GM12878 (cell line): ENCODE results near the gene CD96. TPM values are rescaled to one million over a fixed set of nuclear protein-coding genes. Genes with fewer than 3 reads are reported as not detected.

Experiments
- ATAC-seq: fragments of 200-7000 bp; cut with Tn5 transposase; 3 replicates; pipeline ENCODE4 v1.9.1; 2020; ENCODE audit warnings: mild to moderate bottlenecking, moderate library complexity
- BruUV-seq: library from RNA; stranded (reverse); fragments of 400-500 nt; replicated peaks from 2 replicates; lab custom pipeline; 2021; lab: Mats Ljungman, UMichigan
- CTCF ChIA-PET: fragments of 300-600 bp; sonication (Branson Sonifier 250); formaldehyde crosslinking; extraction: SDS; loops from one replicate; lab custom pipeline; 2021; ENCODE audit warnings: inconsistent platforms; lab: Yijun Ruan, JAX
- POLR2A ChIA-PET: fragments of 350-600 bp; formaldehyde crosslinking; extraction: SDS; loops from one replicate; lab custom pipeline; 2021; ENCODE audit warnings: inconsistent platforms; lab: Charles Lee
- RAD21 ChIA-PET: fragments of 300-600 bp; sonication (Branson Sonifier 250); formaldehyde crosslinking; loops from one replicate; lab custom pipeline; 2023; ENCODE audit warnings: antibody characterized with exemption; ENCODE audit not compliant: unreplicated experiment; lab: Charles Lee
- SMC1A ChIA-PET: fragments of 300-600 bp; sonication (Branson Sonifier 250); formaldehyde crosslinking; loops from one replicate; lab custom pipeline; 2023; ENCODE audit not compliant: unreplicated experiment, uncharacterized antibody; lab: Charles Lee
- DNase-seq: peaks from one replicate; pipeline ENCODE4 v3.0.0-alpha.2; 2011; ENCODE audit warnings: low read depth, low spot score
- FAIRE-seq: peaks from 3 replicates; lab custom pipeline; 2011; peaks lifted over from hg19 to GRCh38; lab: Jason Lieb, UNC
- H2AFZ ChIP-seq: 2 replicates; pipeline ENCODE4 v1.6.0; 2011; ENCODE audit warnings: low read depth, low read length, control low read depth; ENCODE audit not compliant: control insufficient read depth
- H3K27ac ChIP-seq: 2 replicates; pipeline ENCODE4 v1.5.1; 2011; ENCODE audit warnings: control low read depth; ENCODE audit not compliant: control insufficient read depth, insufficient read depth
- H3K27me3 ChIP-seq, 2 experiments: replicated peaks in 1 of 2; 2 replicates each; pipeline versions ENCODE4 v1.6.0 to v1.6.1; 2011; ENCODE audit warnings: low read length in 1 of 2; ENCODE audit not compliant: control insufficient read depth in 2 of 2, insufficient read depth in 2 of 2
- H3K36me3 ChIP-seq, 2 experiments: 2 replicates each; pipeline ENCODE4 v1.5.1; 2011; ENCODE audit warnings: low read length in 1 of 2; ENCODE audit not compliant: control insufficient read depth in 2 of 2, insufficient read depth in 2 of 2
- H3K4me1 ChIP-seq: 2 replicates; pipeline ENCODE4 v1.6.1; 2011; ENCODE audit warnings: mild to moderate bottlenecking, low read length, moderate library complexity, mixed read lengths; ENCODE audit not compliant: control insufficient read depth, insufficient read depth
- H3K4me2 ChIP-seq: 2 replicates; pipeline ENCODE4 v1.6.0; 2011; ENCODE audit warnings: control low read depth; ENCODE audit not compliant: control insufficient read depth, insufficient read depth
- H3K4me3 ChIP-seq: fragments of 200-600 bp; sonication (generic); 2 replicates; pipeline ENCODE4 v1.5.1; 2016
- H3K79me2 ChIP-seq: 2 replicates; pipeline ENCODE4 v1.6.0; 2011; ENCODE audit warnings: low read length; ENCODE audit not compliant: control insufficient read depth, insufficient read depth
- H3K9ac ChIP-seq: 2 replicates; pipeline ENCODE4 v1.8.0; 2011; ENCODE audit warnings: low read length, control low read depth, mixed read lengths; ENCODE audit not compliant: control insufficient read depth, insufficient read depth
- H3K9me3 ChIP-seq: replicated peaks from 3 replicates; pipeline ENCODE4 v1.5.1; 2011; ENCODE audit warnings: mild to moderate bottlenecking, low read length; ENCODE audit not compliant: control insufficient read depth, insufficient read depth
- H4K20me1 ChIP-seq: 2 replicates; pipeline ENCODE4 v1.6.0; 2011; ENCODE audit not compliant: control insufficient read depth, insufficient read depth
- CREB1 ChIP-seq: IDR thresholded peaks from 2 replicates; pipeline ENCODE4 v1.6.1; 2012; ENCODE audit warnings: low read depth, mild to moderate bottlenecking, inconsistent platforms
- CREM ChIP-seq: IDR thresholded peaks from 2 replicates; pipeline ENCODE4 v1.6.1; 2014; ENCODE audit warnings: antibody characterized with exemption, low read depth
- GATAD2B ChIP-seq: fragments of 450-650 bp; conservative IDR thresholded peaks from 2 replicates; pipeline ENCODE4 v1.6.1; 2017; ENCODE audit warnings: low read depth, mild to moderate bottlenecking, moderate library complexity
- HDAC6 ChIP-seq: fragments of 200-600 bp; sonication (generic); IDR thresholded peaks from one replicate; pipeline ENCODE4 v1.8.0; 2017; ENCODE audit warnings: antibody characterized with exemption; ENCODE audit not compliant: unreplicated experiment
- MTA3 ChIP-seq: IDR thresholded peaks from 2 replicates; pipeline ENCODE4 v1.6.1; 2012; ENCODE audit warnings: low read length, inconsistent platforms, borderline replicate concordance
- MYB ChIP-seq: fragments of 150-350 bp; IDR thresholded peaks from 2 replicates; pipeline ENCODE4 v1.6.1; 2014; ENCODE audit warnings: mild to moderate bottlenecking, low read depth, low read length, borderline replicate concordance
- NFYA ChIP-seq: IDR thresholded peaks from 2 replicates; pipeline ENCODE4 v1.6.1; 2011; ENCODE audit warnings: low read depth, mild to moderate bottlenecking, low read length, improper control_type of control experiment, borderline replicate concordance
- POLR2A ChIP-seq: IDR thresholded peaks from 2 replicates; pipeline ENCODE4 v1.6.1; 2011; ENCODE audit warnings: low read depth, mild to moderate bottlenecking, low read length
- POLR2AphosphoS5 ChIP-seq: IDR thresholded peaks from 2 replicates; pipeline ENCODE4 v1.6.1; 2011; ENCODE audit warnings: mild to moderate bottlenecking, low read length, inconsistent platforms
- RAD21 ChIP-seq: IDR thresholded peaks from 2 replicates; pipeline ENCODE4 v1.6.1; 2011; ENCODE audit warnings: mild to moderate bottlenecking, low read depth, low read length, moderate library complexity; ENCODE audit not compliant: insufficient read depth
- RAD51 ChIP-seq: fragments of 450-650 bp; IDR thresholded peaks from 2 replicates; pipeline ENCODE4 v1.6.1; 2016; ENCODE audit warnings: moderate library complexity, mild to moderate bottlenecking, inconsistent platforms
- RELA ChIP-seq: fragments of 450-650 bp; IDR thresholded peaks from 2 replicates; pipeline ENCODE4 v1.8.0; 2014; ENCODE audit warnings: borderline replicate concordance; ENCODE audit not compliant: partially characterized antibody
- SUPT20H ChIP-seq: IDR thresholded peaks from 2 replicates; pipeline ENCODE4 v1.6.1; 2011; ENCODE audit warnings: low read depth, mild to moderate bottlenecking, low read length, moderate library complexity, borderline replicate concordance; ENCODE audit not compliant: control insufficient read depth
- TCF12 ChIP-seq: IDR thresholded peaks from 2 replicates; pipeline ENCODE4 v1.6.1; 2011; ENCODE audit warnings: low read depth, mild to moderate bottlenecking, low read length
- ZNF217 ChIP-seq: fragments of 450-650 bp; IDR thresholded peaks from 2 replicates; pipeline ENCODE4 v1.6.1; 2017; ENCODE audit warnings: antibody characterized with exemption, mild to moderate bottlenecking
- WGBS: methylation state at CpG from one replicate; pipeline ENCODE4 v1.1.6; 2016; ENCODE audit warnings: low lambda C conversion rate; ENCODE audit not compliant: insufficient replicate concordance, insufficient coverage; ENCODE audit errors: missing lambda C conversion rate; 5-methylcytosine and 5-hydroxymethylcytosine counted together
- in situ Hi-C: fragments of 300-500 bp; cut with MboI; formaldehyde crosslinking; loops from 9 replicates; pipeline ENCODE4 v1.14.3; 2018; ENCODE audit warnings: mixed read lengths
- intact Hi-C: fragments of 100-400 bp; cut with micrococcal nuclease; formaldehyde crosslinking; loops from one replicate; pipeline ENCODE4 v1.14.2; 2022; ENCODE audit not compliant: unreplicated experiment
- polyA plus RNA-seq, 11 experiments: library from polyadenylated mRNA; depleted of rRNA in 4 of 11; unstranded in 6 of 11; stranded (reverse) in 5 of 11; fragments of >200 nt; fragmentation: Nextera tagmentation in 4 of 11; fragmentation: Illumina TruSeq in 1 of 11; extraction: Ambion mirVana in 4 of 11; extraction: Trizol in 1 of 11; gene quantifications; 1 replicate in 1 of 11; 2 replicates in 10 of 11; pipeline versions ENCODE4 v1.2.1 to v1.2.3, GENCODE V29; 2011 to 2016; ENCODE audit warnings: inconsistent platforms in 2 of 11, missing spikeins in 2 of 11, low read depth in 1 of 11
- total RNA-seq, 4 experiments: library from RNA; depleted of rRNA in 3 of 4; stranded (reverse); fragments of >200 nt in 3 of 4; fragmentation: Illumina TruSeq in 1 of 4; extraction: Trizol in 1 of 4; gene quantifications; 2 replicates each; pipeline versions ENCODE4 v1.2.1 to v1.2.3, GENCODE V29; 2013 to 2021
- TF ChIP-seq, protein P1 (sequence below): fragments of 450-650 bp; formaldehyde crosslinking; IDR thresholded peaks from 2 replicates; pipeline ENCODE4 v1.5.0; 2022; ENCODE audit warnings: mild to moderate bottlenecking, missing genetic modification characterization
- TF ChIP-seq, protein P2 (sequence below): fragments of 450-650 bp; IDR thresholded peaks from 2 replicates; pipeline ENCODE4 v1.6.1; 2018; ENCODE audit warnings: borderline replicate concordance, mild to moderate bottlenecking; ENCODE audit not compliant: partially characterized antibody

Gene CD96
- total and polyA plus RNA-seq, 10 of the 15 experiments (the other 5 are each of a cell fraction or from before 2014, with no cell fraction given): 0.13 to 10.1 (median 0.47) TPM

DNA sequence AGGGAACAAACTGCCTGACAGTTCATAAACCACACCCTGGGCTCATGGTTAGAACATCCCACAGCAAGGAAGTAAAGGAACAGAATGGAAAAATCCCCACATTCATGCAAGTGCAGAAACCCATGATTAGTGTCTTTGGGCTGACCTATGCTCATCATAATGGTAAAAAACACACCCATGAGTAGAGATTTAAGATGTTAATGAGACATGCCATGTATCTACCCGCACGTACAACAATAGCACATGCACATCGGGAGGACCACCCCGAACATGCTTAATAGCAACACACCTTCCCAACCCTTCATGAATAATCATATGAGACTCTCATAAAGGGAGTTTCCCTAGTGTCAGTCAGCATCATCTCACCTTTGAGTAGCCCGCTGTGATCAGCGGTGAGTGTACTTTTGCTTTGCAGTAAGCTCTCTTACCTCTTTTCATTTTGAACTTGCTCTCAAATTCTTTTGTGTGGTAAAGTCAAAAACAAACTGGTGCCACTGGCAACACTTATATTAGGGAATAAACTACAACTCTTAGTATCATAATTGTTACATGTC lies 30.0 kb downstream of the CD96 start:
- POLR2A ChIA-PET: no interaction called here
- Histone ChIP-seq H3K27ac (no peak overlapping the region), H3K27me3 (no peaks in the 10 kb centered on the region; a peak in 1 of 4 replicates), H4K20me1 (no peaks in the 10 kb centered on the region), H3K9me3 (no peaks in the 10 kb centered on the region), H2AFZ (no peak overlapping the region), H3K4me1 (no peaks in the 10 kb centered on the region), H3K4me2 (no peak overlapping the region), H3K36me3 (no peaks in the 10 kb centered on the region), H3K9ac (no peak overlapping the region), H3K79me2 (no peaks in the 10 kb centered on the region), H3K4me3 (no peak overlapping the region)
- TF ChIP-seq ZNF217 (no peak), POLR2A (no peak), TCF12 (no peak), RELA (no peak), HDAC6 (no peak), NFYA (no peak), SUPT20H (no peak), CREM (no peak), MTA3 (no peak), CREB1 (no peak), GATAD2B (no peak), RAD21 (no peak), MYB (no peak), RAD51 (no peak), POLR2AphosphoS5 (no peak)
- TF ChIP-seq, protein P1, sequence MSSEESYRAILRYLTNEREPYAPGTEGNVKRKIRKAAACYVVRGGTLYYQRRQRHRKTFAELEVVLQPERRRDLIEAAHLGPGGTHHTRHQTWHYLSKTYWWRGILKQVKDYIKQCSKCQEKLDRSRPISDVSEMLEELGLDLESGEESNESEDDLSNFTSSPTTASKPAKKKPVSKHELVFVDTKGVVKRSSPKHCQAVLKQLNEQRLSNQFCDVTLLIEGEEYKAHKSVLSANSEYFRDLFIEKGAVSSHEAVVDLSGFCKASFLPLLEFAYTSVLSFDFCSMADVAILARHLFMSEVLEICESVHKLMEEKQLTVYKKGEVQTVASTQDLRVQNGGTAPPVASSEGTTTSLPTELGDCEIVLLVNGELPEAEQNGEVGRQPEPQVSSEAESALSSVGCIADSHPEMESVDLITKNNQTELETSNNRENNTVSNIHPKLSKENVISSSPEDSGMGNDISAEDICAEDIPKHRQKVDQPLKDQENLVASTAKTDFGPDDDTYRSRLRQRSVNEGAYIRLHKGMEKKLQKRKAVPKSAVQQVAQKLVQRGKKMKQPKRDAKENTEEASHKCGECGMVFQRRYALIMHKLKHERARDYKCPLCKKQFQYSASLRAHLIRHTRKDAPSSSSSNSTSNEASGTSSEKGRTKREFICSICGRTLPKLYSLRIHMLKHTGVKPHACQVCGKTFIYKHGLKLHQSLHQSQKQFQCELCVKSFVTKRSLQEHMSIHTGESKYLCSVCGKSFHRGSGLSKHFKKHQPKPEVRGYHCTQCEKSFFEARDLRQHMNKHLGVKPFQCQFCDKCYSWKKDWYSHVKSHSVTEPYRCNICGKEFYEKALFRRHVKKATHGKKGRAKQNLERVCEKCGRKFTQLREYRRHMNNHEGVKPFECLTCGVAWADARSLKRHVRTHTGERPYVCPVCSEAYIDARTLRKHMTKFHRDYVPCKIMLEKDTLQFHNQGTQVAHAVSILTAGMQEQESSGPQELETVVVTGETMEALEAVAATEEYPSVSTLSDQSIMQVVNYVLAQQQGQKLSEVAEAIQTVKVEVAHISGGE (CRISPR knock-in tag): no peak
- TF ChIP-seq, protein P2, sequence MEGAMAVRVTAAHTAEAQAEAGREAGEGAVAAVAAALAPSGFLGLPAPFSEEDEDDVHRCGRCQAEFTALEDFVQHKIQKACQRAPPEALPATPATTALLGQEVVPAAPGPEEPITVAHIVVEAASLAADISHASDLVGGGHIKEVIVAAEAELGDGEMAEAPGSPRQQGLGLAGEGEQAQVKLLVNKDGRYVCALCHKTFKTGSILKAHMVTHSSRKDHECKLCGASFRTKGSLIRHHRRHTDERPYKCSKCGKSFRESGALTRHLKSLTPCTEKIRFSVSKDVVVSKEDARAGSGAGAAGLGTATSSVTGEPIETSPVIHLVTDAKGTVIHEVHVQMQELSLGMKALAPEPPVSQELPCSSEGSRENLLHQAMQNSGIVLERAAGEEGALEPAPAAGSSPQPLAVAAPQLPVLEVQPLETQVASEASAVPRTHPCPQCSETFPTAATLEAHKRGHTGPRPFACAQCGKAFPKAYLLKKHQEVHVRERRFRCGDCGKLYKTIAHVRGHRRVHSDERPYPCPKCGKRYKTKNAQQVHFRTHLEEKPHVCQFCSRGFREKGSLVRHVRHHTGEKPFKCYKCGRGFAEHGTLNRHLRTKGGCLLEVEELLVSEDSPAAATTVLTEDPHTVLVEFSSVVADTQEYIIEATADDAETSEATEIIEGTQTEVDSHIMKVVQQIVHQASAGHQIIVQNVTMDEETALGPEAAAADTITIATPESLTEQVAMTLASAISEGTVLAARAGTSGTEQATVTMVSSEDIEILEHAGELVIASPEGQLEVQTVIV: no peak
- SMC1A ChIA-PET: no interaction called here
- WGBS: 48% methylated on average over 6 of the region's 6 CpGs
- no peak for FAIRE-seq
- no TSS peak for BruUV-seq
- ATAC-seq: peak; percentile 31; the same call in 1 of the 3 replicates
- CTCF ChIA-PET: interaction anchor here (2.0 kb wide), 1 partner anchor 120 kb away, joined by 9 read pairs; no protein-coding TSS in a partner anchor
- RAD21 ChIA-PET: interaction anchor here (0.8 kb wide), 1 partner anchor 28 kb away, joined by 4 read pairs; no protein-coding TSS in a partner anchor
- in situ Hi-C loops (loop anchor here (10.0 kb wide), 1 partner anchor 403 kb away; the partner anchor contains the start of gene ABHD10), intact Hi-C loops (no loop called here)
- no peak for DNase-seq
